GM13977 (cell line): Measurements from ENCODE around the gene HDGFL3.

Source experiments
- DNase-seq: peaks from one replicate; pipeline ENCODE4 v3.0.0; 2012; ENCODE audit warnings: low spot score
- CTCF ChIP-seq: IDR thresholded peaks from 2 replicates; pipeline ENCODE4 v1.5.1; 2012; ENCODE audit warnings: mild to moderate bottlenecking, control low read depth; ENCODE audit not compliant: insufficient read depth; ENCODE audit errors: extremely low read depth, missing control alignments
- in situ Hi-C: fragments of 300-500 bp; cut with MboI; formaldehyde crosslinking; loops from one replicate; pipeline ENCODE4 v1.12.0; 2022; ENCODE audit warnings: low sequenced_read_pairs, low pct_unique_long_range_greater_than_20kb, mixed read lengths, inconsistent platforms; ENCODE audit not compliant: unreplicated experiment

HDGFL3 gene

GRCh38 chr15:83078712-83079111 lies 128.9 kb downstream of the HDGFL3 start:
- in situ Hi-C loops, result no loop called here
- DNase-seq, result no peak
- no peak for TF ChIP-seq CTCF
